GM21529 (cell line): Measurements from ENCODE around the gene USP44.

Source experiments
- ATAC-seq: cut with Tn5 transposase; IDR thresholded peaks from one replicate; pipeline ENCODE4 v1.9.1; 2021; ENCODE audit not compliant: unreplicated experiment

The USP44 gene

DNA sequence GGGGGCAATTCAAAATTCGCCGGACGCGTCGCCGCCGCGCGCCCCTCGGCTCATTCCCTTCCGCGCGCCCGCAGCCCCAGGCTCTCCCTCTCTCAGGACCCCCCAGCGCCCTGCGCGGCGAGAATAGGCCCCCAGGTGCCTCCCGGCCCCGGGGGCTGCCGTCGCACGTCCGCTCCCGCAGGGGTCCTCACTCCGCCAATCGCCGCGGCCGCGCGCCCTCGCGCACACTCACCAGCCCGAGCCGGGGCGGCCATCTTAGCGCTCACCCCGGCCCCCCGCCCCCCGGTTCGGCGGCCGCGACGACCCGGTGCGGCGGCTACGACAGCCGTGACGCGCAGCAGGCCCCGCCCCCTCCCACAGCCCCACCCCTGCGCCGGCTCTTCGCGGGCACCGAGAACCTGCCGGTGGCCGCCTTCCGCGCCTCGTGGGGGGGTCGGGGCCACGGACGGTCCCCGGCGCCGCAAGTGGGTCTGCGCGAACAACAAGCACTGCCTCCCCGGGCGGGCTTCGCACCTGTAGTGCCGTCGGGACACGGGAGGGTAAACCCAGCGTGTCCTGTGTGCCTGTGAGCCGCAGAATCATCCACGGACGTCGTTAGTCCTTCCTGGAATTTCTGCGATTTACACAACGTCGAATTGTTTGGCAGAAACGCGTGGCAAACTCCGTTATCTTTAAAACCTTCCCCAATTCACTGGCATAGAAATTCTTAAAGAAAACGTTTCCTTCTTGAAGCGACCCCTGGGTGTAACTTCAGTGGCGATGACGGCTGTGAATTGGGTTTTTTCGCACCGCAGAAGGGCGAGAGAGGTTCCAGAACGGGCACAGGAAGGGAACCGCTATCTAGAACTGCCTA lies 2.5 kb downstream of the USP44 start:
- no peak for ATAC-seq

- ATAC-seq: no peak
Measured at GRCh38 chr12:95548056-95548538, 3.2 kb downstream of the USP44 start.

- ATAC-seq: no peak
Measured at GRCh38 chr12:95547522-95548055, 3.7 kb downstream of the USP44 start.

DNA sequence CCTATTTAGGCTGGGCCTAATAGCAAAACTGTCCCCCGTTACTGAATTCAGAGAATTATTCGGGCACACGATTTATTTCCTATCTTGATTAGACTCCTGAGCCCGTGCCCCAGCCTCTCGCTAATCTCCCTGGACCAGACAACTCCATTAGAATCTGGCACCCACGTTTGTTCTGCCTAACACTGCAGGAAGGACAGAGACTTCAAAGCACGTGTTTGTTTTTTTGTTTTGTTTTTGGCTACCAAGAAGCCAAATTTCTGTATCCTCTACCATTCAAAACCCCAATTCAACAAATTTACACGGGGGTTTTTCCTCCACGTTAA lies 4.8 kb downstream of the USP44 start:
- no peak for ATAC-seq

GRCh38 chr12:95545731-95546490 lies 5.4 kb downstream of the USP44 start:
- no peak for ATAC-seq

- no peak for ATAC-seq
Measured at GRCh38 chr12:95545303-95545702, 6.0 kb downstream of the USP44 start.

GRCh38 chr12:95544756-95545155 lies 6.5 kb downstream of the USP44 start:
- no peak for ATAC-seq

DNA sequence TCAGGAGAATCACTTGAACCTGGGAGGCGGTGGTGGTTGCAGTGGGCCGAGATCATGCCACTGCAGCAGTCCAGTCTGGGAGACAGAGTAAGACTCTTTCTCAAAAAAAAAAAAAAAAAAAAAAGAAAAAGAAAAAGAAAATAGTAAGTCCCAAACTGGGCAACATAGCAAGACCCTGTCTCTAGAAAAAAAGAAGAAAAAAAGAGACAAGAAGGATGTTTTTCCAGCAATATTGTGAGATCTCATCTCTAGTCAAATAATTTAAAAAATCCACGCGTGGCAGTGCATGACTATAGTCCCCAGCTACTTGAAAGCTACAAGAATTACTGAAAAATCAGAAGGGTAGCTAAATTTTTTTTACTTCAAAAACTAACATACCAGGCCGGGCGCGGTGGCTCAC lies 8.0 kb downstream of the USP44 start:
- ATAC-seq: no peak

- no peak for ATAC-seq
Measured at GRCh38 chr12:95541436-95541835, 9.8 kb downstream of the USP44 start.

DNA sequence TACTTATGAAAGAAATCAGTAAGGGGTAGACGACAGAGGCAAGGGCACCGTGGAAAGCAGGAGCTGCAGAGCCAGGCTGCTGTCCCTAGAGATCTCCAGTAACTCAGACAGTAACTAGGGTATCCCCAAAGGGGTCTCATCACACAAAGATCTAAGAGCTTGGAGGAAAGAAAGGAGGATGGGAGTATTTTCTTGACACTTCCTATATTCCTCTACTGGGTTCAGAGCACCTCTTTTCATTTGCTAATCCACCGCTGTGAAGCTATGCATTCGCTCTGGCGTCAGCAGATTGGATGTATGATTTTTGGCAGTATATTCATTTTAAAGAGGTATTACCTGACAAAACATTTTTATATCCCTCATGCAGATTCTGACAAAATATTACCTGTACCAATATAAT lies 12.6 kb downstream of the USP44 start:
- no peak for ATAC-seq

GRCh38 chr12:95538006-95538405 lies 13.3 kb downstream of the USP44 start:
- no peak for ATAC-seq

- no peak for ATAC-seq
Measured at GRCh38 chr12:95533985-95534384, 17.3 kb downstream of the USP44 start.

DNA sequence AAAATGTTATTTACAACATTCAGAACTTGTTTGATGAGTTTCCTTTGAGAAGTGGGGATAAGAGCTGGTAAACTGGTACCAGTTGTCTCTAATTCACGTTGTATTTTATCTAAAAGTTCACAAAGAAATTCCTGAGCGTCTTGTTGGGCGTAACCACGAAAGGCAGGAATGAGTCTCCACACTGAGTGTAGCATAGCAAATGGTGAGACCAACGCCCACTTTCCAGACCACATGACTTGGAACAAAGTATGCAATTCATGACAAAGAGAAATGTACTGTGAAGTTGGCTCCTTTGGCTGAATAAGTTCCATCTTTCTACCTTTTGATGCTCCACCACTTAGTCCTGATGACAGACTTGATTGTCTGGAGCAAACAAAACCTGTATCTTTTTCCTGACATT lies 18.4 kb downstream of the USP44 start:
- ATAC-seq: no peak

DNA sequence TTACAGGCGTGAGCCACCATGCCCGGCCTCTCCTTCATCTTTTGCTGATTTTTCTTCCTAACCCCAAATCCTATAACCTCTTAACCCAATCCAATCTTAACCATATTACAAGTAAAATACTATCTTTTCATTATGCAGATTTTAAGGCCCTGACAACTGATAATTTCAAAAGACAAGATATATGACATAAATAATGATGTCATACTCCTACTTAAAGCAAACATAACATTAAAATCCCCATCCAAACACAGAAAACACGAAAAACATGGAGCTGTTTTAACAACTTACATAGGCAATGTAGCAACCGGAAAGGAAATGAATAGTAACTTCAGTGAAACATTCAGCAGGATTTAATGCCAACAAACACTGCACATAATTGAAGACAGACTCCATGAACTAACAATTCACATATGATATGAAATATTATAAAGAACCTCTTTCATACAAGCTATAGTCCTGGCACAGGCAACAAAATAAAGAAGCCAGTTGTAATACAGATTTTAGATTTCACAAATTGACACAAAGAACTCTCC lies 21.5 kb downstream of the USP44 start:
- no peak for ATAC-seq

DNA sequence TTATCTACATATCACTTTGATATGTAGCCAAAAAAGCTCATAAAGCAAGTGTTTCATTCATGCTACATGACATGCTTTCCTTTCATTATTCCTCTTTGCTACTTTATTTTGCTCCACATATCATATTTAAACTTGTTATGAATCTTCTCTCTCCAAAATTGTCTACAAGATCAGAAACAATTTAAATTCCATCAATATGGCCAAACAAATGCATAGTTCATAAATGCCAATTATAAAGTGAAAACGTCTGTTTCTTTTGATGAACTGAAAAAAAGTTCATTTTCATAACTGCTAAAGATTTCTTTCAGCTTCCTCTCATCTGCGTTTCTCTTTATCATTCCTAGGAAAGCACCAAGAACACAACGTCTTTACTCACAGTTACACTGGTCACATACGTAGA lies 22.8 kb downstream of the USP44 start:
- no peak for ATAC-seq

DNA sequence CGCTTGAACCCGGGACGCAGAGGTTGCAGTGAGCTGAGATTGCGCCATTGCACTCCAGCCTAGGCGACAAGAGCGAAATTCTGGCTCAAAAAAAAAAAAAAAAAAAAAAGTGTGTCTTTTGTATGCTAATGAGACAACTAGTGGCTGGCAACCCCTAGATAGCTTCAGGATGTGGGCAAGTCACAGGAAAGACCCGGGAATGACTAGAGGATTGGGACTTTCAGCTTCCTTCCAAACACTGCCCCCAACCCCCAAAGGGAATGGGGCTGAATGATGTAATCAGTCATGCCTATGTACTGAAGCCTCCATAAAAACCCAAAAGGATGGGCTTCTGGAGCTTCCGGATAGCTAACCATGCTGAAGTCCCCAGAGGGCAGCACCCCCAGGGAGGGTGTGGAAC lies 28.6 kb downstream of the USP44 start:
- no peak for ATAC-seq

DNA sequence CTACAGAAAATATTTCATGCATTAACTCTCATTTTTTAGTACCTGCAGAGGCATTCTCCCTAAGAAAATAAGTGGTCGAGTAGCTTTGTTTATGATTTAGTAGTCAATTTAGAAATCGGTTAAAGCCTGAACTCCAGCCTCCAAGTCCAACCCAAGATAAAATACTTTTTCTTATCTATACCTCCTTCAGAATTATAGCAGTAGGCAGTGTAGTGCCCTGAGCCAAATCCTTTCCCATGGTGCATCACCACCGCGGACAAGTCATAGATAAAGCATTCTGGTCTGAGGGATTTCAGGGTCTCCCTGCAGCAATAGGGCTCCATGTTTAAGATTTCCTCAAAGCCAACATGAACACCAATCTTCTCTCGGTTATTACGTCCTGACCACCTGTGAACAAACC lies 30.5 kb downstream of the USP44 start:
- ATAC-seq: no peak

- no peak for ATAC-seq
Measured at GRCh38 chr12:95518944-95519343, 32.3 kb downstream of the USP44 start.

DNA sequence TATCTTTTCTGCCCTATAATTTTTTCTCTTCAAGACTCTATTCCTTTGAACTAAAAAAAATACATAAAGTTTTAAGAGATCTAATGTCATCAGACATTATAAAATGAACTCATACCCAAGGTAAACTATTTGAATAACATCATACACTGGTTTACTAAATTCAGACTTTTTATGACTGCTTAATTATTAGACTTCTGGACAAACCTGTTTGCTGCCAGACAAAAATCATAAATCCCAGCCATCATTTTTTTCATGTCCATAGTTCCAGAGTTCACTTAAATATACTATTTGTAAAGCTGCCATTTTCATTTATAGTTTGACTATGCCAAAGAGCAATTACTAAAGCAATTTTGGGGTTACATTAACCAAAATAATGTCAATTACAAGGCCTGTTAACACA lies 34.0 kb downstream of the USP44 start:
- ATAC-seq: no peak

DNA sequence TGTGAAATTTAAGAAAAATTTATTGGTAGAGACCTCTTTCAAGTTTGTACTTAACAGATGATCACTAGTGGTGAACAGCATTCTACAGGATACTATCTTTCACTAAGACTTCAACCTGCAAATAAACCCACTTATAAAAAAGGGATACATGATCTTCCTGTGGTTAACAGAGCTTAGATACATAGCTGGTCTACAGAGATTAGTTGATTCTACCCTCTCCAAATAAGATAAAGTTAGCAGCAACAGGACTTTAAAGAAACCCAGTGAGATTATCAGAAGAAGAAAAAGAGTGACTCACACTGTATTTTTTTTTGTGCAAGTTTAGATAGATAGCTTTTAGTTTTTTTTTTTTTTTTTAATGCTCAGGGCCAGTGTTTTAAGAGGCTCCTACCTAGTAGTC lies 34.5 kb downstream of the USP44 start:
- ATAC-seq: no peak

GRCh38 chr12:95515197-95515596 lies 36.1 kb downstream of the USP44 start:
- no peak for ATAC-seq

- ATAC-seq: no peak
Measured at GRCh38 chr12:95513599-95513998, 37.7 kb downstream of the USP44 start.
